Stimulated activated memory B cell treated with anti-CD40 and anti-IgM and Interleukin-4, amounts not matched to agents 10 μg/mL and 1 μg/mL and 100 μg/mL, for 72 hours (primary cell): ENCODE measurements around the gene RAD9B.
A peak's percentile ranks its signal among the peaks of the same experiment; 100 is the strongest.
"Not testable (repeated sequence)": the region's sequence is repeated elsewhere in the genome, so short reads cannot be mapped to it uniquely, and the experiment has no call there.

ENCODE experiments used
- ATAC-seq: fragments of 150-1000 bp; cut with Tn5 transposase; 2 replicates; pipeline ENCODE4 v1.10.0; 2021
- H3K27ac Mint-ChIP-seq: one replicate; pipeline ENCODE4 v1.8.0; 2022; ENCODE audit warnings: mild to moderate bottlenecking, mixed read lengths
- H3K27me3 Mint-ChIP-seq: one replicate; pipeline ENCODE4 v1.8.0; 2022; ENCODE audit warnings: mixed read lengths
- H3K36me3 Mint-ChIP-seq: one replicate; pipeline ENCODE4 v1.8.0; 2022; ENCODE audit warnings: mixed read lengths
- H3K4me1 Mint-ChIP-seq: one replicate; pipeline ENCODE4 v1.8.0; 2022; ENCODE audit warnings: mixed read lengths
- H3K4me3 Mint-ChIP-seq: one replicate; pipeline ENCODE4 v1.8.0; 2022; ENCODE audit warnings: mild to moderate bottlenecking, moderate library complexity, mixed read lengths
- H3K9me3 Mint-ChIP-seq: one replicate; pipeline ENCODE4 v1.8.0; 2022; ENCODE audit warnings: mixed read lengths

RAD9B gene

DNA sequence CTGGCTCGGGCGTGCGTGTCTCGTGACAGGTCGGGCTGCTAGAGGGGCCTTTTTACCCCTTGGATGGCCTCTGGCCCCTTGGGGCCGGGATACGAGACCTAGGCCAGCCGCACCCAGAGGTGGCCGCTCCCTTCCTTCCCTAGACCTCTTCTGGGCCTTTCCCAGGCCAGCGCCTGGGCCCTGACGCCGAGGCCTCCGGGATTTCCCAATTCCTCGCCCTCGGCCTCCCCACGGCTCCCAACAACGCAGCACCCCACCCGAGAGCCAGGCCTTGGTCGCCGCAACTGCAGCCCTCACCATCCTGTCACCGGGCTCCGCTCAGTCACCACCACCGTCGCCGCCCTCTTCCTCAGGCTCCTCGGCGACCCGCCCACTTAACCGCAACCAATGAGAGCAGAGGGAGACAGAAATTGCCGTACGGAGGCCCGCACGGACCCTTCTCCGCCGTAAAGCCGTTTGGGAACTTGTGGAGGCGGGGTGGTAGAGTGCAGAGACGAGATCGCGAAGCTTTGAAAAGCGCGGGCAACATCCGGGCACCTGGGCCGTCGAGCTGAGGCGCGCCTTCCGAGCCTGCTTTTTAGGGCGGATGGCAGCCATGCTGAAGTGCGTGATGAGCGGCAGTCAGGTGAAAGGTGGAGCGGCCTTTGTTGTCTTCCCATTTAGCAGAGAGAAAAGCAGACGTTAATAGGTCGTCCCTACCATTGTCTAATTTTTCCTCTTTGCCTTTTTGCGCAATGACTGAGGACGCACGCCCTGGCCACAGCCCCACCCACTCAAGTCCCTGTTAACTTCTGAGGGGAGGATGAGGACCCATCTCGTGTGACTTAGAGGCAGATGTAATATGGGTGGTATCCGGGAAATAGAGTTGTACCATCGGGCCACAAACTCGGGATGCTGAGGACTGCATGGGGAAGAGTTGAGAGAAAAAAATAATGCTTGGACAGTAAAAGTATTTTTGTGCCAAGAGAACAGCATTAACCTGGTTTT is at the start of gene RAD9B, which contains the start of gene VPS29:
RAD9B (plus strand) TSS at position 580 of the 987 bp plus-strand sequence; CDS start at position 587, 7 bp downstream.
VPS29 (minus strand) TSS at position 360 of the 987 bp plus-strand sequence; CDS start at position 300, 60 bp downstream.
- H3K9me3 Mint-ChIP-seq = no peaks in the 10 kb centered on the region
- H3K4me1 Mint-ChIP-seq = peaks cover 28% of the 10 kb centered on the region
- ATAC-seq = peak; percentile 99
- H3K36me3 Mint-ChIP-seq = peaks cover 6% of the 10 kb centered on the region
- peak within 1 kb of the TSS; percentile 87 for H3K27ac Mint-ChIP-seq
- H3K27me3 Mint-ChIP-seq = no peaks in the 10 kb centered on the region
- H3K4me3 Mint-ChIP-seq = peak within 1 kb of the TSS; percentile 90

DNA sequence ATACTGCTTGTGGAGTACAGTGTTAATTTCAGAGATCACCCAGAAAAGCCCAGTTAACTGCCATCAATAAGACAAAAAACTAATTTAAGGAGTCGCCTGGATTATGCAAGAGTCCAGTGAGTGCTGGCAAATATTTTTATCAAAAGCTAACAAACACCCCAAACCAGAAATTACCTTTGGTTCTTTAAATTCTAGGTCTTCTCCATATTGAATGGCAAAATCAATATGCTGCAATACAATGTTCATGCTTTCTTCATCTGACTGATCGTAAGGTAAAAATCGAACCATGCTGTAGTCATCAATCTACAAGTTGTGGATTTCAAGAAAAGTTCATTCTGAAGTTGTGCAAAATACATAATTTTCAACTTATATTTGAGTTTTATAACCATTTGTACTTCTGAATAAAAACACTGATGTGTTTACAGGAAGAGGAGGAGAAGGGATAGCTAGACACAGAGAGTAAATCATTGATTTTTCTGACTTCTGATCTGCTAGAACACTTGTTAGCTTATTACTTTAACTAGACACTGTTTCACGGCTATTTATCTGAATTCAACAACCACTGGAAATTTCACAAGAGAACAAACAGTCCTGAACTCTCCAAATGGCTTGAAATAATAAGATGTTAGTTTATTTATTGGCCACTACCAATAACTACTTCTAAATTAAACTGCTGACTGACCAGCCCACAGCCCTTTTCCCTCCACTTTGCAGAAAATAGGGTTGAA is 48.4 kb upstream of the RAD9B start:
- Mint-ChIP-seq H3K27me3 (no peaks in the 10 kb centered on the region), H3K9me3 (no peaks in the 10 kb centered on the region)

DNA sequence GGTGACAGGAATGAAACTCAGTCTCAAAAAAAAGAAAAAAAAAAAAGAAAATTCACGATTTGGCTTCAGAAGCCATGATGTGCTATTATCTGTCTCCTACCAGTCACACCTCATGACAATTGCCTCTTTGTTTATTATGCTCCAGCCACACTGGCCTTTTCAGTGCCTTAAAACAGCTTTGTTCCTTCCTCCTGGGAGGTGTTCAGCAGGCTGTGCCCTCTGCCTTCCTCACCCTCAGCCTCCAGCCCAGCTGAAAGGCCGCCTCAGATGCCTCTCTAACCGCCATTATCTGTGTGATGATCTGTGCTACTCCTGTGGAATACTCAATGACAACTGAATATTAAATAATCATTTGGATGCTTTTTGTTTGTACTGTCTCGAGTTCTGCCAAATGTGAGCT is 43.4 kb upstream of the RAD9B start:
- Mint-ChIP-seq H3K4me3 (no peak overlapping the region), H3K36me3 (peaks cover 39% of the 10 kb centered on the region), H3K27ac (peak overlapping the region; percentile 80), H3K27me3 (no peaks in the 10 kb centered on the region), H3K9me3 (no peaks in the 10 kb centered on the region), H3K4me1 (peaks cover 33% of the 10 kb centered on the region)
- no peak for ATAC-seq

More for the DNA sequence above, 48.4 kb upstream of the RAD9B start:
- ATAC-seq = no peak
- Mint-ChIP-seq H3K27ac (no peak overlapping the region), H3K36me3 (peaks cover 15% of the 10 kb centered on the region), H3K4me1 (peaks cover 44% of the 10 kb centered on the region), H3K4me3 (no peak overlapping the region)

DNA sequence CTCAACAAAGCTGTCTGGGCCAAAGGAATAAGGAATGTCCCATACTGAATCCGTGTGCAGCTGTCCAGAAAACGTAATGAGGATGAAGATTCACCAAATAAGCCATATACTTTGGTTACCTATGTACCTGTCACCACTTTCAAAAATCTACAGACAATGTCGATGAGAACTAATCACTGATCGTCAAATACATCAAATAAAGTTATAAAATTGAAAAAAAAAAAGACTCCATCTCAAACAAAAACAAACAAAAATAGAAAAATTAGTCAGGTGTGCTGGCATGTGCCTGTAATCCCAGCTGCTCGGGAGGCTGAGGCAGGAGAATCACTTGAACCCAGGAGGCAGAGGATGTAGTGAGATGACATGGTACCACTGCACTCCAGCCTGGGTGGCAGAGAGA is 40.9 kb upstream of the RAD9B start:
- H3K27ac Mint-ChIP-seq, H3K9me3 Mint-ChIP-seq, H3K4me3 Mint-ChIP-seq, ATAC-seq, H3K27me3 Mint-ChIP-seq: not testable (repeated sequence)
- peaks cover 46% of the 10 kb centered on the region for H3K36me3 Mint-ChIP-seq
- H3K4me1 Mint-ChIP-seq = peaks cover 25% of the 10 kb centered on the region

DNA sequence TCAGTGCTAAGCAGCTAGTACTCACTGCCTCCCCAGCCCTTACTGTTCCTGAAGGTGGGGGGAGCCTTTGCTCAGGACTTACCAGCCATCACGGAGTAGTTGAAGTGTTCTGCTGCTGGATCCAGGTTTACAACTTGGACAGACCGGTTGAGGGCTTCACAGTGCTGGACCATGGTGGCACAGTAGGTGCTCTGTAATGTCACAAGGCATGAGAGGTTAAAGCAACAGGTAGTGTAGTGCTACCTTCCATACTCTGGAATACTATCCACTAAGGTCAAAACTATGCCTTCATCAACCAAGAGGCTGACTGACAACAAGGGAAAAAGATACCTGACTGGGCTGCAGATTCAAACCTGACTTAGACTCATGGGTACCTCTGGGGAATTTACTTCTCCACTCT is 37.1 kb upstream of the RAD9B start:
- H3K4me3 Mint-ChIP-seq = no peak overlapping the region
- H3K27me3 Mint-ChIP-seq = no peaks in the 10 kb centered on the region
- H3K9me3 Mint-ChIP-seq = no peaks in the 10 kb centered on the region
- no peak for ATAC-seq
- H3K4me1 Mint-ChIP-seq = peaks cover 33% of the 10 kb centered on the region
- peaks cover 33% of the 10 kb centered on the region for H3K36me3 Mint-ChIP-seq
- H3K27ac Mint-ChIP-seq = no peak overlapping the region

DNA sequence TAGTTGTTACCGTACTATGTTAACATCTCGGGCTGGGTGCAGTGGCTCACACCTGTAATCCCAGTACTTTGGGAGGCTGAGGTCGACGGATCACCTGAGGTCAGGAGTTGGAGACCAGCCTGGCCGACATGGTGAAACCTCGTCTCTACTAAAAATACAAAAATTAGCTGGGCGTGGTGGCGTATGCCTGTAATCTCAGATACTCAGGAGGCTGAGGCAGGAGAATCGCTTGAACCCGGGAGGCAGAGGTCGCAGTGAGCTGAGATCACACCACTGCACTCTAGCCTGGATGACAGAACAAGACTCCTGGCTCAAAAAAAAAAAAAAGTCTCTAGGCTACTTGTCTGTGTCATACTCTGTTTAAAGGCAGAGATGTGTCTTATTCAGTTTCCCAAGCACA is 36.4 kb upstream of the RAD9B start:
- H3K4me1 Mint-ChIP-seq = peaks cover 39% of the 10 kb centered on the region
- ATAC-seq, H3K4me3 Mint-ChIP-seq, H3K9me3 Mint-ChIP-seq, H3K27ac Mint-ChIP-seq, H3K27me3 Mint-ChIP-seq: not testable (repeated sequence)
- peaks cover 26% of the 10 kb centered on the region for H3K36me3 Mint-ChIP-seq

DNA sequence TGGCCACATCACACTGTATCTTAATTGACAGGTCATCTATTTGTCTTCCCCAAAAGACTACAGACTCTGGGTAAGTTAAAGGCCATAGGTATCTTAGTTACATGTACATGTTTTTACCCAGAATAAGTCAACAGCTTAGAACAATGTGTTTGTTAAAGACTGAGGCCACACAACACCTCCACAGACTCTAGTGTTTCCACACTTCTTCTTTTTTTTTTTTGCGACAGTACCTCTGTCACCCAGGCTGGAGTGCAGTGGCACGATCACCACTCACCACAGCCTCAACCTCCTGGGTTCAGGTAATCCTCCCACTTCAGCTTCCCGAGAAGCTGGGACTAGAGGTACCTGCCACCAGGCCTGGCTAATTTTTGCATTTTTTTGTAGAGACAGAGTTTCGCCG is 35.3 kb upstream of the RAD9B start:
- H3K27ac Mint-ChIP-seq = no peak overlapping the region
- H3K4me1 Mint-ChIP-seq = peaks cover 44% of the 10 kb centered on the region
- H3K27me3 Mint-ChIP-seq = no peaks in the 10 kb centered on the region
- H3K36me3 Mint-ChIP-seq = peaks cover 18% of the 10 kb centered on the region
- H3K9me3 Mint-ChIP-seq = no peaks in the 10 kb centered on the region
- ATAC-seq = no peak
- H3K4me3 Mint-ChIP-seq = peak overlapping the region; percentile 93

DNA sequence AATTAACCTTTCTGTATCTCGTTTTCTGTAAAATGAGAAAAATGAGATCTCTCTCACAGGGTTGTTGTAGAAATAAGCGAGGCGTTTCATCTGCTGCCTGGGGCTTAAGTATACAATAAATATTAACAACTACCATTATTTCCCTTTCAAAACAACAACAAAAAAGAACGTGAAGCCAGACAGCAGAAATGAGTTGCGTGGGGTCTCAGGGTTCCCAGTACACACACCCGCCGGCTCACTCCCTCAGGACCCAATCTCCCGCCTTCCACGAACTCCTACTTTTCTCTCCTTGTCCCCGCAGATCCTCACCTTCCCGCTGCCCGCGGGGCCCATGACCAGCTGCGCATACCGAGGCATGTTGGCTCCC is 34.3 kb upstream of the RAD9B start:
- H3K9me3 Mint-ChIP-seq = no peaks in the 10 kb centered on the region
- H3K27ac Mint-ChIP-seq = peak overlapping the region; percentile 86
- peaks cover 11% of the 10 kb centered on the region for H3K36me3 Mint-ChIP-seq
- ATAC-seq = no peak
- H3K4me3 Mint-ChIP-seq = peak overlapping the region; percentile 93
- H3K4me1 Mint-ChIP-seq = peaks cover 36% of the 10 kb centered on the region
- no peaks in the 10 kb centered on the region for H3K27me3 Mint-ChIP-seq

DNA sequence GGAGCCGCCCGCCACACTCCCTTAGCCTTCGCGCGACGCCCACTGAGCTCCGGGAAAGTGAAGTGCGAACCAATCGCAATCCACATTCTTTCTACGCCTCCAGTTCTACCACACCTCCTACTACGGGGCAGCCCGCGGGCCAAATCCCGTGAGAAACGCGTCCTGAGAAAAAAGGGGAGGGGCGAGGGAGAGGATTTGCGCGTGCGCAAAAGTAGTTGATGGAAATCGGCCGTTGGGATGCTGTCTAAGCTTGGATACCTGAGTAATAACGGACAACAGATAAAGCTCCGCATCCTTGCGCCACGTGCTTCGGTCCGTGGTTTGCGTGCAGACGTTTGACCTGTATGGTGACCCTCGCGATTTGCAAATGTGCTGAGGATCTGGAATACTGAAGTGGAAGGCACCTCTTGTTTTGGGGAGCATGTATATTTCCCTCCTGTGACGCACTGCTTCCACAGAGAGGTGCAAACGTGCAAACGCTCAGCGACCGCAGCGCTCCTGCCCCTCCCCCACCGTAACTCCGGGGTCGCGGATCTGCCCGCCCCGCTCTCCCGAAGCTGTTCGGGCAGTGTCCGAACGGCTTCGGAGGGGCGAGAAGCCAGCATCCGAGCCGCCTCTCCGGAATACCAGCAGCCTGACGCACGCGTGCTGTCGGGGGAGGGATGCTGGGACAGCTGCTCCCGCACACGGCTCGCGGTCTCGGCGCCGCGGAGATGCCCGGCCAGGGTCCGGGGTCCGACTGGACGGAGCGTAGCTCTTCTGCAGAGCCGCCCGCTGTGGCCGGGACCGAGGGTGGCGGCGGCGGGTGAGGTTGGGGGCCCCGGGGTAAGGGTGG is 33.7 kb upstream of the RAD9B start, which contains the start of the genes FAM216A and GPN3:
FAM216A (plus strand) TSS at position 632 of the 835 bp plus-strand sequence; CDS start at position 663, 31 bp downstream.
GPN3 (minus strand) TSS at position 44 of the 835 bp plus-strand sequence. CDS start 54 bp downstream, outside the sequence.
- H3K4me1 Mint-ChIP-seq = peaks cover 36% of the 10 kb centered on the region
- H3K36me3 Mint-ChIP-seq = peaks cover 11% of the 10 kb centered on the region
- H3K27ac Mint-ChIP-seq = peak within 1 kb of the TSS; percentile 86
- peak; percentile 93 for ATAC-seq
- no peaks in the 10 kb centered on the region for H3K27me3 Mint-ChIP-seq
- no peaks in the 10 kb centered on the region for H3K9me3 Mint-ChIP-seq
- peak within 1 kb of the TSS; percentile 93 for H3K4me3 Mint-ChIP-seq

DNA sequence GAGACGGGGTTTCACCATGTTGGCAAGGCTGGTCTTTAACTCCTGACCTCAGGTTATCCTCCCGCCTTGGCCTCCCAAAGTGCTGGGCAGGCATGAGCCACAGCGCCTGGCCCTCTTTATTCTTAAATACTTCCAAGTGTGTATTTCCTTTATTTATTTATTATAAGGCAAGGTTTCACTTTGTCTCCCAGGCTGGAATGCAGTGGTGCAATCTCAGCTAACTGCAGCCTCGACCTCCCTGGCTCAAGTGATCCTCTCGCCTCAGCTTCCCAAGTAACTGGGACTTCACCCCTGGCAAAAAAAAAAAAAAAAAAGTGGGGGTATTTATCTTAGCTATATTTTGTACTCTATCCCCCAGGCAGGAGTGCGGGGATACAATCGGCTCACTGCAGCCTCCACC is 26.7 kb upstream of the RAD9B start:
- H3K4me1 Mint-ChIP-seq = peaks cover 9% of the 10 kb centered on the region
- peaks cover 19% of the 10 kb centered on the region for H3K36me3 Mint-ChIP-seq
- H3K27me3 Mint-ChIP-seq = no peaks in the 10 kb centered on the region
- no peaks in the 10 kb centered on the region for H3K9me3 Mint-ChIP-seq
- no peak overlapping the region for H3K27ac Mint-ChIP-seq
- ATAC-seq = no peak
- no peak overlapping the region for H3K4me3 Mint-ChIP-seq

DNA sequence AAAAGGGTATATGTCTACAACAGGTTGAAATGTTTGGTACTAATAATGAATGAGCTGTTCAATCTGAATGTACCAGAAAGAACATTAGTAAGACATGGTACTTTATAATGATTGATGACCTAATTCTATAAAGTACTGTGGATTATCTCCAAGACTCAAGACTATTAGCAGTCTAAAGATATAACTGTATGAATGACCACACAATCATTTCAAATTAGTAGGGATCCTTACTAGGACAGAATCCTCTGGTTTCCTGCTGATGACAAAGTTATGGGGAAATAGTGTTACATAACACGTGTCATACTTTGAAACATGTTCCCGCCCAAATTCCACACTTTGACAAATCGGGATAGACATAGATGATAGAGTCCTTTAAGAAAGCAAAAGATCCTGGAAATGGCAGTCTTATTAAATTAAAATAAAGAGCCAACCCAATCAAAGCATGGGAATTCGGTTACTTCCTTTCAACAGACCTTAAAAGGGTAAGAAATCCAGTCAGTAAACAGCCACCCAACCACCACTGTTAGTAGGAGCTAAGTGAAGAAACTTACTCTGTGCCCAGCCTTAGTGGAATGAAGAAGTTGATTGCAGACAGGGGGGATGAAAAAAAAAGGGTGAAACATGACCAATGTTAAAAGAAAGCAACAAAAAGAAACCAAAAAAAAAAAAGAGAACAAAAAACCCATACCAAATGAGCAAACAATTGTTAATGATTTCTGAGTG is 3.0 kb upstream of the RAD9B start:
- Mint-ChIP-seq H3K36me3 (peaks cover 13% of the 10 kb centered on the region), H3K4me1 (peaks cover 28% of the 10 kb centered on the region), H3K27me3 (no peaks in the 10 kb centered on the region), H3K9me3 (no peaks in the 10 kb centered on the region), H3K27ac (peak overlapping the region; percentile 54), H3K4me3 (no peak overlapping the region)
- ATAC-seq = no peak

DNA sequence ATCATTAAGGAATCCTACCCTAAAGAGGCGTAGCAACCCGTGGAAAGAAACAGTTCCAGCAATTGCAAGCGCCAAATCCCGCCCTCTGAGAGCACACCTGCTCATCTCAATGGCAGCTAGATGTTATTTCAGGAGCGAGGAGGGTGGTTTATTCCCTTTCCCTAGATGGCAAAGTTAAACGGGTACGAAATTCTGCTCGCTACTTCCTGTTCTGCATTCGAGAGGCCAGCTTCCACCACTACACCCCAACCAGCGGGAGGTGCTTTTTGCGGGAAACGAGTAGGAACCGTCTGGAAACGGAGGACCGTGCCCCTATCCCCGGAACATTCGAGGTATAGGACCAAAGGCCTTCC is 756 bp upstream of the RAD9B start:
- Mint-ChIP-seq H3K4me3 (peak overlapping the region; percentile 90), H3K27me3 (no peaks in the 10 kb centered on the region), H3K9me3 (no peaks in the 10 kb centered on the region), H3K36me3 (peaks cover 6% of the 10 kb centered on the region), H3K4me1 (peaks cover 28% of the 10 kb centered on the region), H3K27ac (peak overlapping the region; percentile 87)
- ATAC-seq = peak; percentile 1

DNA sequence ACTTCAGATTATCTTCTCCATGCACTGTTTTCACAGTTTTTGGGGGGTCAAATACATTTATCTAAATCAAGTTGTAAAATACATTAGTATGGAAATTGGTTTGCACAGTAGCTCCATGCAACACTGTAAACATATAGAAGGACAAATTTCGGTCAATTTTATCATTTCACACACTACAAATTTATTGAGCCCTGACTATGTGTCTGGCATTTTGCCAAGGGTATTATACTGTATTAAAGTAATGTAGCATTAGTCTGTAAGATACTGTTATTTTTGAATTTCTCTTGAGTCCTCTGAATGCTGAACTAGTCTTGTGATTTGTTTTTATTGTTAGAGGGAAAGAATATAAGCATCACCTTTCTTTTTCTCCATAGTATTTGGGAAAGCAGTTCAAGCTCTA is 1.3 kb downstream of the RAD9B start:
- no peak for ATAC-seq

DNA sequence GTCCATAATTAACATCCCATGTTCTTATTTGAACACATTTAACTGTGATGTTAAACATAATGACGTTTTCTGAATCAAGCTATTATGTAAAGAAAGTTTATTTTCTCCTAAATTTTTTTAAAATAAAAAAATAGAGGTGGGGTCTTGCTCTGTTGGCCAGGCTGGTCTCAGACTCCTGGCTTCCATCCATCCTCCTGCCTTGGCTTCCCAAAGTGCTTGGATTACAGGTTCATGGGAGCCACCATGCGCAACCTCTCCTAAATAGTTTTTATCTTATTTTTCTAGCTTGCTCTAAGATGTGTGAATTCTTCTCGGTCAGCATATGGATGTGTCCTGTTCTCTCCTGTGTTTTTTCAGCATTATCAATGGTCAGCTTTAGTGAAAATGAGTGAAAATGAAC is 3.2 kb downstream of the RAD9B start:
- no peak overlapping the region for H3K4me3 Mint-ChIP-seq
- H3K9me3 Mint-ChIP-seq = no peaks in the 10 kb centered on the region
- no peaks in the 10 kb centered on the region for H3K27me3 Mint-ChIP-seq
- peaks cover 18% of the 10 kb centered on the region for H3K4me1 Mint-ChIP-seq
- H3K27ac Mint-ChIP-seq = no peak overlapping the region
- H3K36me3 Mint-ChIP-seq = no peaks in the 10 kb centered on the region
- no peak for ATAC-seq

More for the DNA sequence above, 1.3 kb downstream of the RAD9B start:
- Mint-ChIP-seq H3K4me3 (no peak overlapping the region), H3K4me1 (peaks cover 28% of the 10 kb centered on the region), H3K9me3 (no peaks in the 10 kb centered on the region), H3K27me3 (no peaks in the 10 kb centered on the region), H3K36me3 (peaks cover 6% of the 10 kb centered on the region), H3K27ac (no peak overlapping the region)
